Measurements from ENCODE around the gene PDGFRB. TPM values are rescaled to one million over a fixed set of nuclear protein-coding genes. Genes with fewer than 3 reads are reported as not detected.

The PDGFRB gene
- polyA plus RNA-seq, 3 donors: 0.04 to 0.99 (median 0.20) TPM

GRCh38 chr5:150070821-150071220, 84.8 kb downstream of the PDGFRB start:
- Mint-ChIP-seq H3K4me1 (peaks cover 36% of the 10 kb centered on the region), H3K27me3 (ENCODE audit: low read depth in 3 of 3) (no peaks in the 10 kb centered on the region), H3K9me3 (no peaks in the 10 kb centered on the region), H3K27ac (no peak overlapping the region), H3K36me3 (peaks cover 12 to 52% of the 10 kb centered on the region in 2 donors), H3K4me3 (no peak overlapping the region)
- peak overlapping the region in 1 of 2 donors; percentile 55 for H3K27ac ChIP-seq (ENCODE audit: low read depth in 1 of 2, low read length in 2 of 2)
- peaks cover 99% of the 10 kb centered on the region in 2 donors for H3K36me3 ChIP-seq (replicated peaks in 1 of 2; ENCODE audit: control insufficient read depth in 1 of 2, insufficient read depth in 2 of 2, low read length in 2 of 2)
- no peak overlapping the region for H3K4me2 ChIP-seq (replicated peaks; ENCODE audit: extremely low read depth, low read length, poor library complexity, severe bottlenecking)
- WGBS (ENCODE audit: insufficient coverage): 76% methylated on average over 2 of the region's 3 CpGs
- H3K9me3 ChIP-seq (replicated peaks in 1 of 2; ENCODE audit: control insufficient read depth in 1 of 2, insufficient read depth in 1 of 2, low read length in 2 of 2): no peaks in the 10 kb centered on the region
- H3K9ac ChIP-seq (ENCODE audit: insufficient read depth, low read length, poor library complexity, severe bottlenecking): no peak overlapping the region
- intact Hi-C loops (cut with micrococcal nuclease): no loop called here
- H3K4me1 ChIP-seq (ENCODE audit: control insufficient read depth in 1 of 2, insufficient read depth in 2 of 2, low read length in 2 of 2): peaks cover 36 to 37% of the 10 kb centered on the region in 2 donors
- H3K4me3 ChIP-seq (replicated peaks in 1 of 3; ENCODE audit: low read depth in 2 of 3, low read length in 3 of 3): no peak overlapping the region
- peaks cover 99% of the 10 kb centered on the region for H4K20me1 ChIP-seq (ENCODE audit: insufficient read depth, low read length)
- peaks cover 53% of the 10 kb centered on the region for H3K79me2 ChIP-seq (ENCODE audit: insufficient read depth, low read length)
- no peak overlapping the region for H2AFZ ChIP-seq (ENCODE audit: insufficient read depth, low read depth, low read length, poor library complexity, severe bottlenecking)
- no peaks in the 10 kb centered on the region for H3K27me3 ChIP-seq (ENCODE audit: control insufficient read depth in 2 of 2, insufficient read depth in 2 of 2, low read length in 2 of 2)
- no peak for DNase-seq
- TF ChIP-seq CTCF (IDR thresholded peaks at IDR 0.05): no peak

GRCh38 chr5:150069672-150070627, 85.7 kb downstream of the PDGFRB start:
- no peak overlapping the region for H3K4me3 ChIP-seq (replicated peaks in 1 of 3; ENCODE audit: low read depth in 2 of 3, low read length in 3 of 3)
- H3K9ac ChIP-seq (ENCODE audit: insufficient read depth, low read length, poor library complexity, severe bottlenecking): no peak overlapping the region
- H3K27ac ChIP-seq (ENCODE audit: low read depth in 1 of 2, low read length in 2 of 2): peak overlapping the region in 1 of 2 donors; percentile 55
- H2AFZ ChIP-seq (ENCODE audit: insufficient read depth, low read depth, low read length, poor library complexity, severe bottlenecking): no peak overlapping the region
- DNase-seq: no peak
- H3K4me1 ChIP-seq (ENCODE audit: control insufficient read depth in 1 of 2, insufficient read depth in 2 of 2, low read length in 2 of 2): peaks cover 45 to 46% of the 10 kb centered on the region in 2 donors
- Mint-ChIP-seq H3K27me3 (ENCODE audit: low read depth in 3 of 3) (no peaks in the 10 kb centered on the region), H3K27ac (peak overlapping the region in 3 of 7 donors; percentile 30 to 72 (median 50)), H3K4me3 (no peak overlapping the region), H3K9me3 (no peaks in the 10 kb centered on the region), H3K4me1 (peaks cover 45% of the 10 kb centered on the region), H3K36me3 (peaks cover 21 to 54% of the 10 kb centered on the region in 2 donors)
- peaks cover 99% of the 10 kb centered on the region in 2 donors for H3K36me3 ChIP-seq (replicated peaks in 1 of 2; ENCODE audit: control insufficient read depth in 1 of 2, insufficient read depth in 2 of 2, low read length in 2 of 2)
- intact Hi-C loops (cut with micrococcal nuclease): loop anchor here in 1 of 2 donors (10.0 kb wide), 1 partner anchor 695 kb away; no protein-coding TSS in a partner anchor
- H3K79me2 ChIP-seq (ENCODE audit: insufficient read depth, low read length): peaks cover 56% of the 10 kb centered on the region
- WGBS (ENCODE audit: insufficient coverage): 100% methylated on average over 8 of the region's 25 CpGs
- no peaks in the 10 kb centered on the region for H3K9me3 ChIP-seq (replicated peaks in 1 of 2; ENCODE audit: control insufficient read depth in 1 of 2, insufficient read depth in 1 of 2, low read length in 2 of 2)
- no peaks in the 10 kb centered on the region for H3K27me3 ChIP-seq (ENCODE audit: control insufficient read depth in 2 of 2, insufficient read depth in 2 of 2, low read length in 2 of 2)
- H4K20me1 ChIP-seq (ENCODE audit: insufficient read depth, low read length): peaks cover 99% of the 10 kb centered on the region
- TF ChIP-seq CTCF (IDR thresholded peaks at IDR 0.05): no peak
- H3K4me2 ChIP-seq (replicated peaks; ENCODE audit: extremely low read depth, low read length, poor library complexity, severe bottlenecking): no peak overlapping the region
